Stimulated activated CD8-positive, alpha-beta memory T cell treated with anti-CD3 and anti-CD28 coated beads, Interleukin-12 subunit alpha, Interleukin-12 subunit beta, amount 100 ng/mL, for 1 hour (primary cell): ENCODE measurements around the gene WDR88.
"Not testable (repeated sequence)": the region's sequence is repeated elsewhere in the genome, so short reads cannot be mapped to it uniquely, and the experiment has no call there.

Source experiments
- DNase-seq: peaks from one replicate; pipeline ENCODE4 v3.0.0-alpha.2; 2020; ENCODE audit warnings: low read depth

WDR88 gene

DNA sequence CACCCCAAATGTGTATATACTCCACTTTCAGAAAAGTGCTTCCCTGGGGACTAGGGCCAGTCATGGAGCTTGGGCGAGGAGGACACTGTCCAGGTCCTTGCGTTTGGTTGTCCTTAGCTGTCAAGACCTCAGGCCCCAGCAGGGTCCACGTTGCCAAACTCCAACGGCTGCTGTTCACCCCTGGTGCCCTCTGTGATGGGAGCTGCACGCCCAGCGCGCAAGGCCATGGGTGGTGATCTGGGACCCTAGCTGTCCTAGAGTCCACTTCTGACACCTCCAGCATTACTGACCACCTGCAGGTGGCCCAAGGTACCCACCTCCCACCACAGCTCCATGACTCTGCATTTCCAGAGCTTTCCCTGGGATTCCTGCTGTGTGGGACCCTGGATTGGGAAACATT, 66.3 kb downstream of the WDR88 start:
- no peak for DNase-seq

DNA sequence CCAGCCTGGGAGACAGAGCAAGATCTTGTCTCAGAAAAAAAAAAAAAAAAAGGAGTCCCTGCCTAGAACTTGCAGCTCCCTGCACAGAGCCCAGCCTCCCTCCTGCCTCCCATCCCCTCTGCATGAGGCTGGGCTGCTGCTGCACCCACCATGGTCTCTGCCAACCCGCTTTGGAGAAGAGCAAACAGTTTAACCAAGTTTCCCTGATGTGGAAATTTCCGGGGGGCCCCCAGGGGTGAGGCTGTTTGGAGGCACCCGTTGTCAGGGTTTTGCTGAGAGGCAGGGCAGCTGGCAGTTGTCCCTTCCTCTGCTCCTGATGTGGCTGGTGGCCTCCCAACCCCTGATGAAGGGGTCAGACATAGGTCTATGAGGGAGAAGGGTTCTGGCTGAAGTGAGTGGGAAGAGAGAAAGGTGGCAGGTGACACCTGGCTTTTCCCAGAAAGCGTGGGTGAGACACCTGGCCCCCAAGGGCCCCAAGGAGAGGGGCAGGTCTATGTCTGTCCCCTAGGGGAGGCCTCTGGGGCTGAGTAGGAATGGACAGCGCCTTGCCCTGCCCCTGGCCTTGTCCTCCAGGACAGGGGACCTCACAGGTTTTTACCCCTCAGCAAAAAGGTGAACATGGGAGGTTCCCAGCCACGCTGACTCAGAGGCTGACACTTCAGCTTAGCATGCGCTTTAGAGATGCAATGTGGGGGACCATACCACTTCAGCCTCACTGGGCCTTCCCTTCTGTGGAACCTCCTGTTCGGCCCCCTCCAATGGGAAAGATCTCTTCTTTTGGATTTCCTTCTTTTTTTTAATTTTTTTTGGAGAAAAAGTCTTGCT, 67.7 kb downstream of the WDR88 start:
- DNase-seq, result no peak

DNA sequence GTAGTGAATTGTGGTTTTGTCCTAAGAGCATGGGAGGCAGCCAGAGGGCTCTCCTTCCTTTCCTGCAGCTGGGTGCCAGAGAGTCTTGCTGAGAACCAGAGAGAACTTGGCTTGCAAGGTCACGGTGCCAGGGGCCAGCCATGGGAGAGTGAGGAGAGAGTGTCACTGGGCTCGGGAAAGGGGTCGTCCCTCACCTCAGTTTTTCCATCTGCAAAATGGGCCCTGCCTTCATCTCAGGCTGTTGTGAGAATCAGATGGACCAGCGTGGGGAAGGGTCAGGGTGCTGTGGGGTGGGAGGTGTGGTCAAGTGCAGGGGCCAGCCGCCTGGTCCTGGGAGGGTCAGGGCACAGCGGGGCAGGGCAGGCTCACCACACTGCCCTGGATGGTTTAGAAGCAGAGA, 69.6 kb downstream of the WDR88 start:
- DNase-seq, result no peak

DNA sequence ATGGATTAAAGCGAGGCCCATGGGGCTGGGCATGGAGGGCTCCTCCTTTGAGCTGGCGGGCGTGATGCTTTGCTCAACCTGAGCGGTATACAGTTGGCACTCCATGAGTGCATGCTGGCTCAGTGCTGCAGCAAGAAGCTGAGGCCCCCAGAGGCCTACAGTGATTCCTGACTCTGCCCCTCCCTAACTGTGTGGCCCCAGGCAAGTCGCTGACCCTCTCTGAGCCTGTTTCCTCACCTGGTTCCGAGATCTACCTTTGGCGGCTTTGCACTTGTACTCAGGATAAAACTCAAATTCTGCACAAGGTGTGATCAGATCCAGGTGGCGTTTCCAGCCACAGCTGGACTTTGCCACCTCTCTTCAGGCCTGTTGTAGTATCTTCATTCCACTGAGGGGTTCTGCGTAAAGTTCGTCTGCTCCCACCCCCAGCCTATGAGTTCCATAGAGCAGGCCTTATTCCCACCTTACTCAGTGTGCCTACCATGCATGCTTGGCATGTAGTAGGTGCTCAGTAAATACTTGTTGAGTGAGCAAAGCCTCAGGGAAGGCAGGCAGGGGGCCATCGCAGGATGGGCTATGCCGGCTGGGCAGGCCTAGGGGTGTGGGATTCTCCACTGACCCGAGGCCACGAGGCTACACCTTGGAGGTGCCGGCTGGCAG, 70.1 kb downstream of the WDR88 start:
- DNase-seq, result no peak

DNA sequence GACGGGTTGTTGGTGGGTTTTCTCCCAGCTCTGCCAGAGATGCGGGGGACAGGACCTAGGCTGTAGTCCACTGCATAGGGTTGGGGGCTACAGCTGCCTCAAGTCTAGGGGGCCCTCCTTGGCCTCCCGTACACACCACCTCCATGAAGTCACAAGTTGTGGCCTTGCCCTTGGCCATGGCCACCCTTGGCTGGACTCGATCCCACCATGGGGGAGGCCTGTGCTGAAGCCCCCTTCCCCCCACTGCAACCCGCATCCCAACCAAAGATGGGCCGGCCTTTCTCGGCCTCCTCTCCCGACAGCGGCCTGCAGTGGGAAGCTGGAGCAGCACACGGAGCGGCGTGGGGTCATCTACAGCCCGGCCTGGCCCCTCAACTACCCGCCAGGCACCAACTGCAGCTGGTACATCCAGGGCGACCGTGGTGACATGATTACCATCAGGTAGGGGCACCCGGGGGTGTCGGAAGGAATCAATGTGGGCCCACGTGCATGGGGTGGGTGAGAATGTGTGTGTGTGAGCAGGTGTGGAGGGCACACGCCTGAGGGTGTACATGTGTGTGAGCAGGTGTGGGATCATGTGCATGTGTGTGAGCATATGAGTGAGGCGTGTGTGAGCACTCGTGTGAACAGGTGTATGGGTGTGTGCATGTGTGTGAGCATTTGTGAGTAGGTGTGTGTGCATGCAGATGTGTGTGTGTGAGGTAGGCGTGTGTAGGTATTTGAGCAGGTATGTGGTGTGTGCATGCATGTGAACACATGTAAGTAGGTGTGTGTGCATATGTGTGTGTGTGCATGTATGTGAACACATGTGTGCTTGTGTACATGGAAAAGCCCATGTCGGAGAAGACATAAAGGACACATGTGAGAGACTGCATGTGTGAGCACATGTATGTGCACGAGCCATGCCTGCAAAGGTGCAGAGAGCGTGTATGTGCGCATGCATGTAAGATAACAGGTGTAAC, 70.9 kb downstream of the WDR88 start:
- DNase-seq, result no peak

DNA sequence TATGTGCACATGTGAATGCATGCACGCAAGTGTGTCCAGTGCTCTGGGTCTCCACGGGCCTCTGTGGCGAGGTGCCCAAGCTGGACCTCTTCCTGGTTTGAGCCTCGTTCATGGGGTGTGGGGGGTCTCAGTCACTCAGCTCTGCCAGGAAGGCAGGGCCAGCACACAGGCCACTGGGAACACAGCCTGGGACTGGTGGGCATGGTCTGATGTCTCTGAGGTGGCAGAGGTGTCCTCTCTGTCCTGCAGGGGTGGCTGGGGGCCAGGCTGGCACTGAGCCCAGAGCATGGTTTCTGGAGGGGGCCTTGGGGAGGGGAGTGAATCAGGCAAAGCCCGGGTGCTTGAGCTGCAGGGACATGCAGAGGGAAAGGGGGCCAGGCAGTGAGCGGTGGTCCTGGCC, 71.6 kb downstream of the WDR88 start:
- no peak for DNase-seq

DNA sequence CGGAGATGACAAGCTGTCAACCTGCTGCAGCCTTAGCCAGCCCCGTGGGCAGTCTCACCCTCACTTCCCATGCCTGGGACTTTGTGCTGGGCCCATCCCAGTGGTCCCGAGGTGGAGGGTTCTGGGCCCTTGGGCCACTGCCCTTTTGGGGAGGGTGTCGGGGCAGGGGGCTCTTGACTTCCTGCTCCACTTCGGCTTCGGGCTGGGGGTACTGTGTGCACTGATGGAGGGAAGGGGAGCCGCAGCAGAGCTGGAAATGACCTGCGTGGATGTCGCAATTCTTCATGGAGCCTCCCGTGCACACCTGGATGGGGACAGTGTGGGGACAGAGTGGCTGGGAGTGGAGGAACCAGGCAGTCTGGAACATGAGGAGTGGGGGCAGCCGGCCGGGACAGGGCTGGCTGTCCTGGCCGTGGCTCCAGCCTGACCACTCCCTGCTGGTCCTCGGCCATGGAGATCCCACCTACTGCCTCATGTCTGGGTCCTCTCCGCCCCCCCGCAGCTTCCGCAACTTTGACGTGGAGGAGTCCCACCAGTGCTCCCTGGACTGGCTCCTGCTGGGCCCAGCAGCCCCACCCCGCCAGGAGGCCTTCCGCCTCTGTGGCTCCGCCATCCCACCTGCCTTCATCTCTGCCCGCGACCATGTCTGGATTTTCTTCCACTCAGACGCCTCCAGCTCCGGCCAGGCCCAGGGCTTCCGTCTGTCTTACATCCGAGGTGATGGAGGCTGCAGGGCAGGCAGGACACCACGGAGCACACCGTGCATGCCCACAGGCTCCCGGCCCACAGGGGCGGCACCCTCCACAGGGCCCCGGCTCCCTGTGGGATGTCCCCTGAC, 72.4 kb downstream of the WDR88 start:
- DNase-seq, result no peak

DNA sequence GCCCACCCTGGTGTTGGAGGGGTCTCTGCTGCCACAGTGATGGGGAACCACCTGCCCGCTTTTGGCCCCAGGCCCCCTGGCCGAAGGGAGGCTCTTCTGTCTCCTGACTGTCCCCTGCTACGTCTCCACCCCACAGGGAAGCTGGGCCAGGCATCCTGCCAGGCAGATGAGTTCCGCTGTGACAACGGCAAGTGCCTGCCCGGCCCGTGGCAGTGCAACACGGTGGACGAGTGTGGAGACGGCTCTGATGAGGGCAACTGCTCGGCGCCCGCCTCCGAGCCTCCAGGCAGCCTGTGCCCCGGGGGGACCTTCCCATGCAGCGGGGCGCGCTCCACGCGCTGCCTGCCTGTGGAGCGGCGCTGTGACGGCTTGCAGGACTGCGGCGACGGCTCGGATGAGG, 73.2 kb downstream of the WDR88 start:
- no peak for DNase-seq

DNA sequence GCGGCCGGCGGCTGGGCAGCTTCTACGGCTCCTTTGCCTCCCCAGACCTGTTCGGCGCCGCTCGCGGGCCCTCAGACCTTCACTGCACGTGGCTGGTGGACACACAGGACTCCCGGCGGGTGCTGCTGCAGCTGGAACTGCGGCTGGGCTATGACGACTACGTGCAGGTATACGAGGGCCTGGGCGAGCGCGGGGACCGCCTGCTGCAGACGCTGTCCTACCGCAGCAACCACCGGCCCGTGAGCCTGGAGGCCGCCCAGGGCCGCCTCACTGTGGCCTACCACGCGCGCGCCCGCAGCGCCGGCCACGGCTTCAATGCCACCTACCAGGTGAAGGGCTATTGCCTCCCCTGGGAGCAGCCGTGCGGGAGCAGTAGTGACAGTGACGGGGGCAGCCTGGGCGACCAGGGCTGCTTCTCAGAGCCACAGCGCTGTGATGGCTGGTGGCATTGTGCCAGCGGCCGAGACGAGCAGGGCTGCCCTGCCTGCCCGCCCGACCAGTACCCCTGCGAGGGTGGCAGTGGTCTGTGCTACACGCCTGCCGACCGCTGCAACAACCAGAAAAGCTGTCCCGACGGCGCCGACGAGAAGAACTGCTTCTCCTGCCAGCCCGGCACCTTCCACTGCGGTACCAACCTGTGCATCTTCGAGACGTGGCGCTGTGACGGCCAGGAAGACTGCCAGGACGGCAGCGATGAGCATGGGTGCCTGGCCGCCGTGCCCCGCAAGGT, 73.8 kb downstream of the WDR88 start:
- no peak for DNase-seq

DNA sequence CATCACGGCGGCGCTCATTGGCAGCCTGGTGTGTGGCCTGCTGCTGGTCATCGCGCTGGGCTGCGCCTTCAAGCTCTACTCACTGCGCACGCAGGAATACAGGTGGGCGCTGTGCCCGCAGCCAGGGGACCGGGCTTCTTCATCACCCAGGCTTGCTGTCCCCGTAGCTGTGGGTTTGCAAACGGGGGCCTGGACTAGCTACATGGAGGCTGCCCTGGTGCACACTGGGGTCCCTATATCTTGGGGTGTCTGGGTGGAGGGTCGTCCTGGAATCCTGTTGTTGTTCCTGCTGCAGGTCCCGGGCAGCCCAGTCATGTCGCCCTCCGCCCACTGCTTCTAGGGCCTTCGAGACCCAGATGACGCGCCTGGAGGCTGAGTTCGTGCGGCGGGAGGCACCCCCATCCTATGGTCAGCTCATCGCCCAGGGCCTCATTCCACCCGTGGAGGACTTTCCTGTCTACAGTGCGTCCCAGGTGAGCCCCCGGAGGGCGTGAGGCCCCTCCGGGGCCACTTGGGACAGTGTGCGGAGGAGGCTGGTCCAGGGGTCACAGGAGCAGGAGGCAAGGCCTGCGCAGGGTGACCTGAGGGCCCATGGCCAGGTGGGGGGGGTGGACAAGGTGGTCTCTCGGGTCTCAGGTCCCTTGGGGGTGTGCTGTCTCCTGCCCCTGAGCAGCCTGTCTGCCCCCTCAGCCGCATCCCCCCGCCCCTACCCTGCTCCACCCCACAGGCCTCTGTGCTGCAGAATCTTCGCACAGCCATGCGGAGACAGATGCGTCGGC, 74.5 kb downstream of the WDR88 start:
- no peak for DNase-seq

DNA sequence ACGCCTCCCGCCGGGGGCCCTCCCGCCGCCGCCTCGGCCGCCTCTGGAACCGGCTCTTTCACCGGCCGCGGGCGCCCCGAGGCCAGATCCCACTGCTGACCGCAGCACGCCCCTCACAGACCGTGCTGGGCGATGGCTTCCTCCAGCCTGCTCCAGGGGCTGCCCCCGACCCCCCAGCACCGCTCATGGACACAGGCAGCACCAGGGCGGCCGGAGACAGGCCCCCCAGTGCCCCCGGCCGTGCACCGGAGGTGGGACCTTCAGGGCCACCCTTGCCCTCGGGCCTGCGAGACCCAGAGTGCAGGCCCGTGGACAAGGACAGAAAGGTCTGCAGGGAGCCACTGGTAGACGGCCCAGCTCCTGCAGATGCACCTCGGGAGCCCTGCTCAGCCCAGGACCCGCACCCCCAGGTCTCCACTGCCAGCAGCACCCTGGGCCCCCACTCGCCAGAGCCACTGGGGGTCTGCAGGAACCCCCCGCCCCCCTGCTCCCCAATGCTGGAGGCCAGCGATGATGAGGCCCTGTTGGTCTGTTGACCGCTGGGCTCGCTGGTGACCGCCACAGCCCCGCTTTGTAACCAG, 75.2 kb downstream of the WDR88 start:
- DNase-seq, result no peak

DNA sequence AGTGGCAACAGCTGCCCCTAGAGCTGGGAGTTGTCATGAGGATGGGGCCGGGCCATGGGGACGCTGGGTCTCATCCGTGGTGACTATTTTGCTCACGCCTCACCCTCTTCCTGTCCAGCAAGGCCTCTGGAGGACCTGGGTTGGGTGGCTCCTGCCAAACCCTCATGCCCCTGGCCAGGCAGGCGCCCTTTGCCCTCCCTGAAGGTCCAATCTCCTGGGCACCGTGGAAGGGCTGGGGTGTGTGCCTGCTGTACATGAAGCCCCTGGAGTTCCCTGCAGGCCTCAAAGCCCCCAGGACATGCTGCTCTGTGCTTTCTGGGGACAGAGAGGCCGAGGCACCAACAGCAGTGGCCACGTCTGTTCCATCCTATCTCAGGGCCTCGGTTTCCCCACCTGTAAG, 76.0 kb downstream of the WDR88 start:
- DNase-seq, result no peak

DNA sequence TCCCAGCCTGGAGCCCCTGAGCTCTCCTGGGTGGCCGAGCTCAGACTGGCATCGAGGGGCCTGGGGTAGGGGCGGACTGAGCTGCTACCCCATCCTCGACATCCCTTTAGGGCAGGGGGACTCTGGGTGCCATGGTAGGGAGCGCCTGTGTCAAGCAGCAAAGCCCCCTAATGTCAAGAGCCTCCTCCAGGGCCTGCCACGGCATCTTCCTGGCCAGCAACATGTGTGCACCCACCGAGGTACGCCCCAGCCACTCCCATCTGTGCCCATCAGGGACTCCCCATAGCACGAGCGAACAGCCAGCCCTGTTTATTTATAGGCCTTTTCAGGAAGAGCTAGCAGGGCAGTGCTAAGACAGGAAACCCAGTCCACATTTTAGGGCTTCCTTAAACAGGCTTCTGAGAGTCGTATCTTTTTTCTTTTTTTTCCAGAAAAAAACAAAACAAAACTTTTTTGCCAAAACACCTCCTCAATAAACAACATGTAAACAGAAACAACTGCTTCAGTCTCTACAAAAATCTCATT, 76.5 kb downstream of the WDR88 start:
- DNase-seq, result no peak

DNA sequence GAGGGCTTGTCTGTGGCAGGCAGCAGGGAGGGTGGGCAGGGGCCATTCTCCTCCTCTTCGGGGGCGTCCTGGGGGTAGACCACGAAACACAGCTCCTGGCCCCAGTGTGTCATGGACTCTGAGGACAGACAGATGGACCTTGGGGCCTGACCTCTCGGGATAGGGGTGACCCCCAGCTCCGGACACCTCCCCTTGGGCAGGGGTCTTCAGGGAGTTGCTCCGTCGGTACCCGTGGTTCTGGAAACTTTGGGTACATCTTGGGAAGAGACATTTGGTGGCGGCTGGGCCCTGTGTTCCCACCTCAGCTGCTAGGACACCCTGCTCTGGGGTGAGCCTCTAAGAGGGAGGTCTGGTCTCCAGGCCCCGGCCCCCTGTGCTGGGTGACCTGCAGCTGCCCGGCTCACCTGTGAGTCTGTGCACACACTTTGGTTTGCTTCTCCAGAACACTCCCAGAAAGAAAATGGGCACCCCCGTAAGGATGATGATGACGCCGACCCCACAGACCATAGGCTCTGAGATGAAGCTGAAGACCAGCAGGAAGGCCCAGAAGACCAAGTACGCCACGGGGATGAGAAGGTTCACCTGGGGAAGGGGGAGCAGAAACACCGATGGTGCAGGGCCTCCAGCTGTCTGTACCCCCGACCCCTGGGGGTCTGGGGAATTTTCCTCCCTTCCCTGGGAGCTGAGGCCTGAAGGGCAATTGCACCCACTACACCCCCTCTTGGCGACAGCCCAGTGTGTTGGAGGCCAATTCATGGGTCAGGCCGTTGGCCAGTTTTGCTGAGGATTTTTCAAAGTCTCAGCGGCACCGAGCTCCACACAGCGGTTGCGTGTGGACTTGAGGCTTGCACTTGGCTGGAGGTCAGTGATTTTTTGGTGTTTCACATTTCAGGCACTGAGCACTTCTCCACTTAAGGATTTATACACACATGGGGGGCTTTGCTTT, 77.3 kb downstream of the WDR88 start:
- DNase-seq, result no peak

DNA sequence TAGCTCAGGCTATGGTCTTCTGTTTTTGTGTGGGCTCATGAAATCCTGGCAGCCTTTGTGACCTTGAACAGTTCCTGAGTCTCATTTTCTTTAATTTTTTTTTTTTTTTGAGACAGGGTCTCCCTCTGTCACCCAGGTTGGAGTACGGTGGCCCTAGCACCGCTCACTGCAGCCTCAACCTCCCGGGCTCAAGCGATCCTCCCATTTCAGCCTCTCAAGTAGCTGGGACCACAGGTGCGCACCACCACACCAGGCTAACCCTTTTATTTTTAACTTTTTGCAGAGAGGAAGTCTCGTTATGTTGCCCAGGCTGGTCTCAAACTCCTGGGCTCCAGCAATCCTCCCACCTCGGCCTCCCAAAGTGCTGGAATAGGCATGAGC, 77.9 kb downstream of the WDR88 start:
- not testable (repeated sequence) for DNase-seq

DNA sequence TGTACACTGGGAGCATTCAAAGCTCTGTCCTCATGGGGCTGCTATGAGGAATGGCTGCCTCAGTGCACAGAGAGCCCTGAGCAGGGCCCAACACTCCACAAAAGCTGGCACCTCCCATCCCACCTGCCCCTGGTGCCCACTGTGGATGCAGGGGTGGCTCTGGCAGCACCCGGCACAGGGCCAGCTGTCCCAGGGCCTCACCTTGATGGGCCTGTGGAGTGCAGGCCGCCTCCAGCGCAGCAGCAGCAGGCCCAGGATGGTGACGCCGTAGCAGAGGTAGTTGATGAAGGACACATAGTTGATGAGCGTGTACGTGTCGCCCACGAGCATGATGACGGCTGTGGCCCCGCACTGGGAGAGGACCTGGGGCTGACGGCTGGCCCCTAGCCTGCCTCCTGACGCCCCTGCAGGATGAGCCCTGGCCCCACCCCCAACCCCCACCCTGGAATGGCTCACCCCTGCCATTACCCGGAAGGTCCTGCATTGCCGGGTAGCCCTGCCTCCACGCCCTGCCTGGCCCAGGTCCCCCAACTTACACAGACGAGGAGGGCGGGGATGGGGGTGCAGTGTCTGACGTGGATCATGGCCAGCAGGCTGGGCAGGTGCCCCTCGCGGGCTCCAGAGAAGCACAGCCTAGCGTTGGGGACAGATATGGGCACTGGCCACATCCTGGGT, 78.5 kb downstream of the WDR88 start:
- DNase-seq, result no peak

DNA sequence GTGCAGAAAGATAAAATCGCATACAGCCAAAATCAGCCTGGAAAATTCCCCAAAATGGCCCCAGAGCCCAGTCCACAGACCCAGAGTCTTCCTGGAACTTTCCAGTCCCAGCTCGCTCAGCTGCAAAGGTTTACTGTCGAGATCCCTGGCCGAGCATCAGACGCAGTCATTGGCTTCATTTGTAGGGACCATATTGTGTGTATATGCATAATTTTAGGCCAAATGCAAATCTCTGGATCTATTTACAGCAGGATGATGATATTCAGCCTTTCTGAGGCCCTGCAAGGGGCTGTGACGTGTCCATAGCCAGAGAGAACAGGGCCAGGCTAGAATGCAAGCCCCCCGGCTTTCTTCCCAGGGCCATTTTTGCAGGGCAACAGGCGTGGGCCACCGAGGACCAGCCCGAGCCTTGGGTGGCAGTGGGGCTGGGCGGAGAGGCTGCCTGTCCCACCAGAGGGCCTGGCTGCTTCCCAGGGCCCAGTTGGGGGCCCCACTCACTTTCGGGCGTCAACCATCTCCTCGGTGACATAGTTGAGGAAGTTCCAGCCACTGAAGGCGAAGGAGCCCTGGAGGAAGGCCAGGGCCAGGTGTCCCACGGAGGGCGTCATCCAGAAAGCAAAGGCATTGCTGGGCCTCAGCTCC, 80.0 kb downstream of the WDR88 start:
- no peak for DNase-seq
